ENCODE data around the gene NFATC4.

DNA sequence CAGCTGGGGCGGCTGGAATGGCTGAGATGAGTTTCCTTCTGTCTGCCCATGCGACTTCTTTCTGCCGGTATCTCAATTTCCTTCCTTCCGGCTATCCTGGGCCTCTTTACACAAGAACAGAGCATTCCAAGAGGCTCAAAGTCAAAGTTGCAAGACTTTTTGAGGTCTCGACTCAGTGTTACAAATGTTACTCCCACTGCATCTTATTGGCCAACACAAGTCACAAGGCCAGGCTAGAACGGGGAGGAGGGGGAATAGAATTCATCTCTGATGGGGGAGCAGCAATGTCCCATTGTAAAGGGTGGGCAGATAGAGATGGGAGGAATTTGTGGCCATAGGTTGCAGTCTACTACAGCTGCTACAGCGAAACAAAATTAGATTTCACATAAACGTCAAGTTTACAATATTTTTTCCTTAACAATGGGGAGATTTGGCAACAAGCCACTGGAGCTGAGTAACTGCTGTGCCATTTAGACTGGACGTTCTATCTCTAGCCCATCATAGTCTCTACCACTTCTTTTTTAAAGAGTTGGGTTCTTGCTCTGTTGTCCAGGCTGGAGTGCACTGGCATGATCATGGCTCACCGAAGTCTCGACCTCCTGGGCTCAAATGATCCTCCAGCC, 21.4 kb downstream of the NFATC4 start:
- TF ChIP-seq, protein P1, sequence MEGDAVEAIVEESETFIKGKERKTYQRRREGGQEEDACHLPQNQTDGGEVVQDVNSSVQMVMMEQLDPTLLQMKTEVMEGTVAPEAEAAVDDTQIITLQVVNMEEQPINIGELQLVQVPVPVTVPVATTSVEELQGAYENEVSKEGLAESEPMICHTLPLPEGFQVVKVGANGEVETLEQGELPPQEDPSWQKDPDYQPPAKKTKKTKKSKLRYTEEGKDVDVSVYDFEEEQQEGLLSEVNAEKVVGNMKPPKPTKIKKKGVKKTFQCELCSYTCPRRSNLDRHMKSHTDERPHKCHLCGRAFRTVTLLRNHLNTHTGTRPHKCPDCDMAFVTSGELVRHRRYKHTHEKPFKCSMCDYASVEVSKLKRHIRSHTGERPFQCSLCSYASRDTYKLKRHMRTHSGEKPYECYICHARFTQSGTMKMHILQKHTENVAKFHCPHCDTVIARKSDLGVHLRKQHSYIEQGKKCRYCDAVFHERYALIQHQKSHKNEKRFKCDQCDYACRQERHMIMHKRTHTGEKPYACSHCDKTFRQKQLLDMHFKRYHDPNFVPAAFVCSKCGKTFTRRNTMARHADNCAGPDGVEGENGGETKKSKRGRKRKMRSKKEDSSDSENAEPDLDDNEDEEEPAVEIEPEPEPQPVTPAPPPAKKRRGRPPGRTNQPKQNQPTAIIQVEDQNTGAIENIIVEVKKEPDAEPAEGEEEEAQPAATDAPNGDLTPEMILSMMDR (IDR thresholded peaks at IDR 0.05 in 2 of 3, conservative IDR thresholded peaks at IDR 0.05 in 1 of 3; ENCODE audit: borderline replicate concordance in 1 of 3, insufficient read depth in 1 of 3, low read depth in 2 of 3, low read length in 2 of 3), result no peak
- TF ChIP-seq EZH2 (IDR thresholded peaks at IDR 0.05), result no peak
- TF ChIP-seq POLR2AphosphoS5 (IDR thresholded peaks at IDR 0.05; ENCODE audit: low read depth, low read length), result no peak
- TF ChIP-seq POLR2A (IDR thresholded peaks at IDR 0.05; ENCODE audit: borderline replicate concordance, extremely low read depth, insufficient read depth, insufficient read length), result no peak
- TF ChIP-seq, protein P2, sequence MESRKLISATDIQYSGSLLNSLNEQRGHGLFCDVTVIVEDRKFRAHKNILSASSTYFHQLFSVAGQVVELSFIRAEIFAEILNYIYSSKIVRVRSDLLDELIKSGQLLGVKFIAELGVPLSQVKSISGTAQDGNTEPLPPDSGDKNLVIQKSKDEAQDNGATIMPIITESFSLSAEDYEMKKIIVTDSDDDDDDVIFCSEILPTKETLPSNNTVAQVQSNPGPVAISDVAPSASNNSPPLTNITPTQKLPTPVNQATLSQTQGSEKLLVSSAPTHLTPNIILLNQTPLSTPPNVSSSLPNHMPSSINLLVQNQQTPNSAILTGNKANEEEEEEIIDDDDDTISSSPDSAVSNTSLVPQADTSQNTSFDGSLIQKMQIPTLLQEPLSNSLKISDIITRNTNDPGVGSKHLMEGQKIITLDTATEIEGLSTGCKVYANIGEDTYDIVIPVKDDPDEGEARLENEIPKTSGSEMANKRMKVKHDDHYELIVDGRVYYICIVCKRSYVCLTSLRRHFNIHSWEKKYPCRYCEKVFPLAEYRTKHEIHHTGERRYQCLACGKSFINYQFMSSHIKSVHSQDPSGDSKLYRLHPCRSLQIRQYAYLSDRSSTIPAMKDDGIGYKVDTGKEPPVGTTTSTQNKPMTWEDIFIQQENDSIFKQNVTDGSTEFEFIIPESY (IDR thresholded peaks at IDR 0.05; ENCODE audit: extremely low read depth, insufficient replicate concordance, low read length), result no peak
- TF ChIP-seq YY1 (IDR thresholded peaks at IDR 0.05; ENCODE audit: extremely low read depth, insufficient replicate concordance, low read depth, low read length), result no peak
- TF ChIP-seq MAX (IDR thresholded peaks at IDR 0.05), result no peak
- TF ChIP-seq ELF1 (IDR thresholded peaks at IDR 0.05; ENCODE audit: borderline replicate concordance, low read depth), result no peak
- TF ChIP-seq REST (IDR thresholded peaks at IDR 0.05; ENCODE audit: low read depth), result no peak
- TF ChIP-seq ZFX (IDR thresholded peaks at IDR 0.05), result no peak
- no peak for TF ChIP-seq CBX3 (IDR thresholded peaks at IDR 0.05; ENCODE audit: low read depth)
- TF ChIP-seq, protein P3, sequence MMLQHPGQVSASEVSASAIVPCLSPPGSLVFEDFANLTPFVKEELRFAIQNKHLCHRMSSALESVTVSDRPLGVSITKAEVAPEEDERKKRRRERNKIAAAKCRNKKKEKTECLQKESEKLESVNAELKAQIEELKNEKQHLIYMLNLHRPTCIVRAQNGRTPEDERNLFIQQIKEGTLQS (IDR thresholded peaks at IDR 0.05), result no peak
